Left forelimb (tissue), 1 donor: Measurements from ENCODE around the gene SORCS2.

Source experiments
- DNase-seq: peaks from one replicate; pipeline ENCODE4 v3.0.0-alpha.2; 2018; ENCODE audit warnings: low spot score

SORCS2 gene

GRCh38 chr4:7244331-7244665, 52.0 kb downstream of the SORCS2 start:
- no peak for DNase-seq

GRCh38 chr4:7244751-7245320, 52.5 kb downstream of the SORCS2 start:
- no peak for DNase-seq

GRCh38 chr4:7247521-7247920, 55.2 kb downstream of the SORCS2 start:
- DNase-seq = no peak

- DNase-seq = no peak
These were observed 55.6 kb downstream of the SORCS2 start for GRCh38 chr4:7247946-7248345.

GRCh38 chr4:7248857-7249256, 56.5 kb downstream of the SORCS2 start:
- no peak for DNase-seq

- DNase-seq = no peak
These were observed 59.0 kb downstream of the SORCS2 start for GRCh38 chr4:7251321-7251720.

GRCh38 chr4:7252051-7252450, 59.7 kb downstream of the SORCS2 start:
- no peak for DNase-seq

GRCh38 chr4:7252510-7253340, 60.4 kb downstream of the SORCS2 start:
- DNase-seq = no peak

- DNase-seq = no peak
These were observed 61.0 kb downstream of the SORCS2 start for GRCh38 chr4:7253341-7253700.

- no peak for DNase-seq
These were observed 61.5 kb downstream of the SORCS2 start for GRCh38 chr4:7253837-7254236.

GRCh38 chr4:7254736-7255487, 62.6 kb downstream of the SORCS2 start:
- DNase-seq = no peak

- DNase-seq = no peak
These were observed 63.1 kb downstream of the SORCS2 start for GRCh38 chr4:7255488-7255881.

GRCh38 chr4:7255996-7256395, 63.7 kb downstream of the SORCS2 start:
- DNase-seq = no peak

- DNase-seq = peak; percentile 81
These were observed 64.9 kb downstream of the SORCS2 start for GRCh38 chr4:7256984-7257810.

GRCh38 chr4:7259039-7259438, 66.7 kb downstream of the SORCS2 start:
- no peak for DNase-seq

GRCh38 chr4:7260569-7260968, 68.2 kb downstream of the SORCS2 start:
- no peak for DNase-seq

GRCh38 chr4:7261087-7261486, 68.7 kb downstream of the SORCS2 start:
- DNase-seq = no peak

GRCh38 chr4:7261536-7261935, 69.2 kb downstream of the SORCS2 start:
- no peak for DNase-seq

GRCh38 chr4:7262134-7262533, 69.8 kb downstream of the SORCS2 start:
- no peak for DNase-seq

- no peak for DNase-seq
These were observed 70.8 kb downstream of the SORCS2 start for GRCh38 chr4:7263166-7263565.

GRCh38 chr4:7264694-7265093, 72.4 kb downstream of the SORCS2 start:
- DNase-seq = no peak

GRCh38 chr4:7266525-7267292, 74.4 kb downstream of the SORCS2 start:
- DNase-seq = no peak
